ENCODE data around the gene PIGS. TPM values are rescaled to one million over a fixed set of nuclear protein-coding genes. Genes with fewer than 3 reads are reported as not detected.

The PIGS gene
- total and polyA plus RNA-seq, 7 donors: 16.7 to 44.9 (median 31.6) TPM

DNA sequence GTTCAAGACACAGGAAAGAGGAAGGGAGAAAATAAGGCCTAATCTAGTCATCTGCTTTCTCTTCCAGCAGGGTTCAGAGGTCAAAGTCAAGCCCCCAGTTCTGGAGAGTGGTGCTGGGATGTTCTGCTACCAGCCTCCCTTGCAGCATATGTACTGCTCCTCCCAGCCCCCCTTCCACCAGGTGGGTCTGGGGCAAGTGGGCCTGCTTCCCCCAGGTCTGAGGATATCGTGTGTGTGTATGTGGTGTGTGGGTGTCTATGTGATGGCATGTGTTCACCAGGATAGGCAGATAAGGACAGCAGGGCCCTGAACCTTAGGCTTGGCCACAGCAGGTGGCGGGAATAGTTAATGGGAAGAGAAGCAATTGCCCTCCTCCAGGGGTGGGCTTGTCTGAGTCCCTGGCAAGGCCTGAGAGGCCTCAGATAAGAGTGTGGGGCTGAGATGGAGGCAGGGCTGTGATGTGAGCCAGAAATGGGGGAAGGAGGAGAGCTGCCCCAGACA lies 44.1 kb downstream of the PIGS start:
- Histone ChIP-seq H3K4me1 (no peaks in the 10 kb centered on the region), H3K9me3 (no peaks in the 10 kb centered on the region), H3K27ac (no peak overlapping the region), H3K36me3 (ENCODE audit: insufficient read depth in 1 of 2, low read depth in 1 of 2) (no peaks in the 10 kb centered on the region), H3K4me3 (no peak overlapping the region), H3K27me3 (ENCODE audit: insufficient read depth in 3 of 3, low read length in 2 of 3) (peaks cover 0 to 12% (median 3%) of the 10 kb centered on the region in 3 donors)
- 95 to 100% (median 96%) methylated on average over 2 of the region's 2 CpGs for WGBS, 3 donors
- TF ChIP-seq, protein P1, sequence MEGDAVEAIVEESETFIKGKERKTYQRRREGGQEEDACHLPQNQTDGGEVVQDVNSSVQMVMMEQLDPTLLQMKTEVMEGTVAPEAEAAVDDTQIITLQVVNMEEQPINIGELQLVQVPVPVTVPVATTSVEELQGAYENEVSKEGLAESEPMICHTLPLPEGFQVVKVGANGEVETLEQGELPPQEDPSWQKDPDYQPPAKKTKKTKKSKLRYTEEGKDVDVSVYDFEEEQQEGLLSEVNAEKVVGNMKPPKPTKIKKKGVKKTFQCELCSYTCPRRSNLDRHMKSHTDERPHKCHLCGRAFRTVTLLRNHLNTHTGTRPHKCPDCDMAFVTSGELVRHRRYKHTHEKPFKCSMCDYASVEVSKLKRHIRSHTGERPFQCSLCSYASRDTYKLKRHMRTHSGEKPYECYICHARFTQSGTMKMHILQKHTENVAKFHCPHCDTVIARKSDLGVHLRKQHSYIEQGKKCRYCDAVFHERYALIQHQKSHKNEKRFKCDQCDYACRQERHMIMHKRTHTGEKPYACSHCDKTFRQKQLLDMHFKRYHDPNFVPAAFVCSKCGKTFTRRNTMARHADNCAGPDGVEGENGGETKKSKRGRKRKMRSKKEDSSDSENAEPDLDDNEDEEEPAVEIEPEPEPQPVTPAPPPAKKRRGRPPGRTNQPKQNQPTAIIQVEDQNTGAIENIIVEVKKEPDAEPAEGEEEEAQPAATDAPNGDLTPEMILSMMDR (IDR thresholded peaks at IDR 0.05): no peak
- no peak for DNase-seq
- intact Hi-C loops (cut with DNase I): no loop called here
- ATAC-seq: no peak

DNA sequence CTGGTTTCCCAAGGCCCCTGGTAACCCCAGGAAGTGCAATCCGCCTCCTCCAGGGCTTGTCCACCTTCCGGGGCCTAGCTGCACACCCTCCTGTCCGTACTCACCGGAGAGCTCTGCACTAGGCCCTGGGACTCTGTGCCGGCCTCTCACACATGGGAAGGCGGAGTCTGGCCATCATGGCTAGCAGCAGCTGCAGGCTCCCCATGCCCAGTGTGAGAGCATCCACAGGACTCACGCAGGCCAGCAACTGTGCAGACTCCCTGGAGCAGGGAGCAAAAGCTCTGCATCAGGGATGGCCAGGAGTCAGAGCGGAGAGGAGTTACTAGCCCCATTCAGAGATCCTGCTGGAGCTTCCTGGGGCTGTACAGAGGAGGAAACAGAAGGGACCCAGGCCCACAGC lies 44.9 kb downstream of the PIGS start:
- Histone ChIP-seq H3K9me3 (no peaks in the 10 kb centered on the region), H3K27ac (no peak overlapping the region), H3K4me1 (no peaks in the 10 kb centered on the region), H3K27me3 (ENCODE audit: insufficient read depth in 3 of 3, low read length in 2 of 3) (peaks cover 0 to 7% (median 3%) of the 10 kb centered on the region in 3 donors), H3K4me3 (no peak overlapping the region), H3K36me3 (ENCODE audit: insufficient read depth in 1 of 2, low read depth in 1 of 2) (no peaks in the 10 kb centered on the region)
- intact Hi-C loops (cut with DNase I): no loop called here
- no peak for ATAC-seq
- no peak for DNase-seq
- TF ChIP-seq, protein P1 (IDR thresholded peaks at IDR 0.05): no peak
- 57 to 65% (median 61%) methylated on average over 8 of the region's 8 CpGs for WGBS, 3 donors

DNA sequence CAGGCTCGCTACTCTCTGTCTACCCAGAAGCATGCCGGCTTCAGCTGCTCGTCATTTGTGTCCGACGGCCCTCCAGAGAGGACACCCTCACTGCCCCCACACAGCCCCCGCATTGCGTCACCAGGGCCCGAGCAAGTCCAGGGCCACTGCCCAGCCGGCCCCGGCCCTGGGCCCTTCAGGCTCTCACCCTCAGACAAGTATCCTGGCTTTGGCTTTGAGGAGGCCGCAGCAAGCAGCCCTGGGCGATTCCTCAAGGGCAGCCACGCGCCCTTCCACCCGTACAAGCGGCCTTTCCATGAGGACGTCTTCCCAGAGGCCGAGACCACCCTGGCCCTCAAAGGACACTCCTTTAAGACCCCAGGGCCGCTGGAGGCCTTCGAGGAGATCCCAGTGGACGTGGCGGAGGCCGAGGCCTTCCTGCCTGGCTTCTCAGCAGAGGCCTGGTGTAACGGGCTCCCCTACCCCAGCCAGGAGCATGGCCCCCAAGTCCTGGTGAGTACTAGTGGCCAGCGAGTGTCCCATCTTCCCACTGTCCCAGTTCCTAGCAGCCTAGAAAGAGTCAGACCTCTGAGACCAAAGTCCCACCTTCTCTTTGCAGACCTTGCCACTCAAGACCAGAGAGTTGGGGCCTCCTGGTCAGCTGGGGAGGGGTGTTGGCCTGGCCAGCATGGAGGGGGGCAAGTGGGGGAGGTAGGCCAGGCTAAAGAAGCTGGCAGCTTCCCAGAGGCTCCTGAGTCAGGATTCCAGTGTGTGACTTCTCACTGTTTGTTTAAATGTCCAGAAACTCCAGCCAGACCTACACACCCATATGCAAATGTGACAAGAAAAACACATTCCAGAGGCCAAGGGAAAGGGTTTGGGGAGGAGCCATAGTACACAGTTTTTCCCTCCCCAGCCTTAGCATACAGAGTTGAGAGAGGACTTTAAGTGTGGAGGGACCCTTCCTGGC lies 46.6 kb downstream of the PIGS start:
- no peaks in the 10 kb centered on the region for H3K9me3 ChIP-seq
- no peak for ATAC-seq
- no peak overlapping the region for H3K4me3 ChIP-seq
- no peak for DNase-seq
- H3K27ac ChIP-seq: no peak overlapping the region
- intact Hi-C loops (cut with DNase I): no loop called here
- TF ChIP-seq, protein P1 (IDR thresholded peaks at IDR 0.05): no peak
- H3K4me1 ChIP-seq: no peaks in the 10 kb centered on the region
- H3K27me3 ChIP-seq (ENCODE audit: insufficient read depth in 3 of 3, low read length in 2 of 3): no peaks in the 10 kb centered on the region
- WGBS, 3 donors: 88 to 89% (median 89%) methylated on average over 25 of the region's 25 CpGs
- no peaks in the 10 kb centered on the region for H3K36me3 ChIP-seq (ENCODE audit: insufficient read depth in 1 of 2, low read depth in 1 of 2)

DNA sequence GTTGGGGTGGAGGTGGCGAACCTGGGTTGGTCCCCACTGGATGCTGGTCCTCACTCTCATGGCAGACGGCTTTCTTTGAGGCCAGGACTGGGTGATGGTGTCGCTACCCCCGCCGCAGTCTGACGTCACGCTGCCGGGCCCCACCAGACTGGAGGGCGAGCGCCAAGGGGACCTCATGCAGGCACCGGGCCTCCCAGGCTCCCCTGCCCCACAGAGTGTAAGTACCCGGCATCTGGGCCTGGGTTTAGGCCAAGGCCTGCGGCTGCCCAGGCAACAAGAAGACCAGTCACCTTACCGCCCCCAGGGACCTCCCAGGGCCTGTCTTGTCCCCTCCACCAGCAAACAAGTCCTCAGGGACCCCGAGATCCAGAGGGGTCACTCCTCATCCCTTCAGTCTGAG lies 47.4 kb downstream of the PIGS start:
- Histone ChIP-seq H3K36me3 (ENCODE audit: insufficient read depth in 1 of 2, low read depth in 1 of 2) (no peaks in the 10 kb centered on the region), H3K4me3 (no peak overlapping the region), H3K4me1 (no peaks in the 10 kb centered on the region), H3K27me3 (ENCODE audit: insufficient read depth in 3 of 3, low read length in 2 of 3) (no peaks in the 10 kb centered on the region), H3K27ac (no peak overlapping the region), H3K9me3 (no peaks in the 10 kb centered on the region)
- ATAC-seq: no peak
- intact Hi-C loops (cut with DNase I): no loop called here
- 80 to 85% (median 85%) methylated on average over 15 of the region's 15 CpGs for WGBS, 3 donors
- DNase-seq: no peak
- TF ChIP-seq, protein P1 (IDR thresholded peaks at IDR 0.05): no peak

Measured in psoas muscle (tissue), 8 donors.